Natural killer cell (primary cell): ENCODE data around the gene WDR19. TPM values are rescaled to one million over a fixed set of nuclear protein-coding genes. Genes with fewer than 3 reads are reported as not detected.

Experiments used
- ATAC-seq, 3 donors: fragments of 150-1000 bp in 2 of 3; fragments of 200-7000 bp in 1 of 3; cut with Tn5 transposase; 1 replicate in 1 of 3; 2 replicates in 2 of 3; pipeline ENCODE4 v1.10.0; 2021; ENCODE audit warnings: mild to moderate bottlenecking in 2 of 3, moderate library complexity in 2 of 3
- DNase-seq, 2 donors: peaks; one replicate each; pipeline versions ENCODE4 v3.0.0 to v3.0.0-alpha.2; 2013 to 2021; ENCODE audit warnings: mixed read lengths in 1 of 2
- H3K27ac ChIP-seq: one replicate; pipeline ENCODE4 v1.5.1; 2013; ENCODE audit warnings: mild to moderate bottlenecking, low read length
- H3K27me3 ChIP-seq: one replicate; pipeline ENCODE4 v1.6.1; 2013; ENCODE audit warnings: low read length; ENCODE audit not compliant: control insufficient read depth, insufficient read depth
- H3K36me3 ChIP-seq: one replicate; pipeline ENCODE4 v1.6.1; 2013; ENCODE audit warnings: low read length; ENCODE audit not compliant: control insufficient read depth, insufficient read depth
- H3K4me1 ChIP-seq: one replicate; pipeline ENCODE4 v1.6.1; 2013; ENCODE audit warnings: low read length; ENCODE audit not compliant: control insufficient read depth, insufficient read depth
- H3K4me3 ChIP-seq: one replicate; pipeline ENCODE4 v1.5.1; 2013; ENCODE audit warnings: low read length
- H3K9me3 ChIP-seq: one replicate; pipeline ENCODE4 v1.6.1; 2013; ENCODE audit warnings: low read length; ENCODE audit not compliant: control insufficient read depth, insufficient read depth
- H3K27ac Mint-ChIP-seq, 2 donors: one replicate each; pipeline ENCODE4 v1.8.0; 2022; ENCODE audit warnings: mild to moderate bottlenecking in 2 of 2, mixed read lengths in 2 of 2, moderate library complexity in 1 of 2
- H3K27me3 Mint-ChIP-seq, 2 donors: one replicate each; pipeline ENCODE4 v1.8.0; 2022; ENCODE audit warnings: low read depth in 2 of 2, mixed read lengths in 2 of 2
- H3K36me3 Mint-ChIP-seq: one replicate; pipeline ENCODE4 v1.8.0; 2022; ENCODE audit warnings: mixed read lengths
- H3K4me1 Mint-ChIP-seq, 2 donors: one replicate each; pipeline ENCODE4 v1.8.0; 2022; ENCODE audit warnings: mixed read lengths in 2 of 2
- H3K4me3 Mint-ChIP-seq: one replicate; pipeline ENCODE4 v1.8.0; 2022; ENCODE audit warnings: mild to moderate bottlenecking, moderate library complexity, mixed read lengths
- H3K9me3 Mint-ChIP-seq, 2 donors: one replicate each; pipeline ENCODE4 v1.8.0; 2022; ENCODE audit warnings: mixed read lengths in 2 of 2
- WGBS: methylation state at CpG from one replicate; pipeline ENCODE4 v1.1.7; 2013; ENCODE audit warnings: missing lambda C conversion rate; ENCODE audit not compliant: insufficient coverage; 5-methylcytosine and 5-hydroxymethylcytosine counted together
- intact Hi-C: fragments of 100-400 bp; cut with micrococcal nuclease; formaldehyde crosslinking; loops from one replicate; pipeline ENCODE4 v1.14.2; 2022
- total RNA-seq, 4 donors: library from RNA; stranded (reverse); fragments of 120-200 nt in 1 of 4; gene quantifications; one replicate each; pipeline versions ENCODE4 v1.2.3 to v1.2.4, GENCODE V29; 2013 to 2022
- TF ChIP-seq, protein P1 (sequence below): fragments of 200-600 bp; IDR thresholded peaks from one replicate; pipeline ENCODE4 v1.8.0; 2022; ENCODE audit warnings: antibody characterized with exemption

WDR19 gene
- total RNA-seq, 3 donors from 2014 or later (not counting 1 experiment from before 2014, with no cell fraction given) = 12.0 to 19.0 (median 13.8) TPM

DNA sequence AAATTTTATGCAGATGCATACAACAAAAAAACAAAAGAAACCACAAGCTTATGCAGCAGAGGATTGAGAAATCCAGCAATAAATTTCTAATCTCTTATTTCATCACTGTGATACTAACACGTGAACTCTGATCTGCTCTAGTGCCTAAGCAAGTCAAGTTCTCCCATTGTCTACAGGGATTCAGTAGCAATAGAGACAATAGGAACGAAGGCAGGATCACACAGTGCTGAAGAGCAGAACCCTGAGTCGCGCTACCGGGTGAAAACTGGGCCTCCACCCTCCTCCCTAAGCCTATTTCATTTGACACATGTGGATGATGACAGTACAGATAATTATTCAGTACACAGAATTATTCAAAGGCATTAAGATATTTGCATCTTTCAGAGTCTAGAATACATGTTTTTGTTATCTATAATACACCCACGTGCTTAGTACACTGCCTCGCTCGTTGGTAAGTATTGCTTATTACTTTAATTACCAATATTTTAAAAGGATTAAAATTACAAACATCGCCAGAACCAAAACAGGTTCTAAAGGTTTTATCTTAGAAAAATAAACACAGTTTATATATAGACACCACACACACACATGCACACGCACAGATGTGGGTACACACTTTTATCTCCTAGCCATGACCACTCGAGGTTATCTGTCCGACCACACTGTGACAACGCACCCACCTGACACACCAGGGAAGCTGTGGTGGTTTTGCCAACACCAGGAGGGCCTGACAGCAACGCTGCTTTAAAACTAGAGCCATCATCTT is 123.8 kb downstream of the WDR19 start:
- intact Hi-C loops = no loop called here
- Histone ChIP-seq H3K9me3 (no peaks in the 10 kb centered on the region), H3K36me3 (peaks cover 64% of the 10 kb centered on the region), H3K27ac (no peak overlapping the region), H3K4me3 (no peak overlapping the region), H3K4me1 (no peaks in the 10 kb centered on the region), H3K27me3 (no peaks in the 10 kb centered on the region)
- no peaks in the 10 kb centered on the region for H3K9me3 Mint-ChIP-seq
- peaks cover 10 to 17% of the 10 kb centered on the region in 2 donors for H3K4me1 Mint-ChIP-seq
- peaks cover 23% of the 10 kb centered on the region for H3K36me3 Mint-ChIP-seq
- peak overlapping the region in 1 of 2 donors; percentile 63 for H3K27ac Mint-ChIP-seq
- WGBS = 57% methylated on average over 11 of the region's 14 CpGs
- no peaks in the 10 kb centered on the region for H3K27me3 Mint-ChIP-seq
- TF ChIP-seq, protein P1, sequence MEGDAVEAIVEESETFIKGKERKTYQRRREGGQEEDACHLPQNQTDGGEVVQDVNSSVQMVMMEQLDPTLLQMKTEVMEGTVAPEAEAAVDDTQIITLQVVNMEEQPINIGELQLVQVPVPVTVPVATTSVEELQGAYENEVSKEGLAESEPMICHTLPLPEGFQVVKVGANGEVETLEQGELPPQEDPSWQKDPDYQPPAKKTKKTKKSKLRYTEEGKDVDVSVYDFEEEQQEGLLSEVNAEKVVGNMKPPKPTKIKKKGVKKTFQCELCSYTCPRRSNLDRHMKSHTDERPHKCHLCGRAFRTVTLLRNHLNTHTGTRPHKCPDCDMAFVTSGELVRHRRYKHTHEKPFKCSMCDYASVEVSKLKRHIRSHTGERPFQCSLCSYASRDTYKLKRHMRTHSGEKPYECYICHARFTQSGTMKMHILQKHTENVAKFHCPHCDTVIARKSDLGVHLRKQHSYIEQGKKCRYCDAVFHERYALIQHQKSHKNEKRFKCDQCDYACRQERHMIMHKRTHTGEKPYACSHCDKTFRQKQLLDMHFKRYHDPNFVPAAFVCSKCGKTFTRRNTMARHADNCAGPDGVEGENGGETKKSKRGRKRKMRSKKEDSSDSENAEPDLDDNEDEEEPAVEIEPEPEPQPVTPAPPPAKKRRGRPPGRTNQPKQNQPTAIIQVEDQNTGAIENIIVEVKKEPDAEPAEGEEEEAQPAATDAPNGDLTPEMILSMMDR = no peak
- DNase-seq = no peak
- ATAC-seq = peak in 1 of 3 donors; percentile 64
- no peak overlapping the region for H3K4me3 Mint-ChIP-seq

DNA sequence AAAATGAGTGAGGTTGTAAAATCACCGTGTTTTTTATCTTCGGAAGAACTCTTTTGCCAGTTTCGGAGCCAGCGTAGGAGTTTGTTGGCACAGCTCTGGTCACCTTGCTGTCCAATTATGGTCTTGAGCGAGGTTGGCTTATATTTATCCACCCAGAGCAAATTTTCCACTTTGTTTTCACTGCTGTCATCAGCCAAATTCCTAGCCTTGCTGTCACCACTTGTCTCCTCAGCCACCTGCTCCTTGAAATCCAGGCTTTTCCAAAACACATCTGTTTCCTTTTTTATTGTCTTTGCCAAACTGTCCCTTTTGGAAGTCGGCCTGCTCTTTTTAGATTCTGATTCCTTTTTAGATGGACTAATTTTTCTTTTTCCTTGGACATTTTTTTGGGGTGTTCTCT is 126.3 kb downstream of the WDR19 start:
- Mint-ChIP-seq H3K9me3 (no peaks in the 10 kb centered on the region), H3K27me3 (no peaks in the 10 kb centered on the region), H3K4me1 (peaks cover 10 to 17% of the 10 kb centered on the region in 2 donors), H3K27ac (no peak overlapping the region), H3K4me3 (no peak overlapping the region), H3K36me3 (peaks cover 23% of the 10 kb centered on the region)
- TF ChIP-seq, protein P1 = no peak
- ATAC-seq (no peak), DNase-seq (no peak)
- no peaks in the 10 kb centered on the region for H3K27me3 ChIP-seq
- H3K4me3 ChIP-seq = no peak overlapping the region
- intact Hi-C loops = no loop called here
- no peaks in the 10 kb centered on the region for H3K9me3 ChIP-seq
- no peaks in the 10 kb centered on the region for H3K4me1 ChIP-seq
- H3K27ac ChIP-seq = no peak overlapping the region
- 96% methylated on average over 6 of the region's 6 CpGs for WGBS
- H3K36me3 ChIP-seq = peaks cover 64% of the 10 kb centered on the region

DNA sequence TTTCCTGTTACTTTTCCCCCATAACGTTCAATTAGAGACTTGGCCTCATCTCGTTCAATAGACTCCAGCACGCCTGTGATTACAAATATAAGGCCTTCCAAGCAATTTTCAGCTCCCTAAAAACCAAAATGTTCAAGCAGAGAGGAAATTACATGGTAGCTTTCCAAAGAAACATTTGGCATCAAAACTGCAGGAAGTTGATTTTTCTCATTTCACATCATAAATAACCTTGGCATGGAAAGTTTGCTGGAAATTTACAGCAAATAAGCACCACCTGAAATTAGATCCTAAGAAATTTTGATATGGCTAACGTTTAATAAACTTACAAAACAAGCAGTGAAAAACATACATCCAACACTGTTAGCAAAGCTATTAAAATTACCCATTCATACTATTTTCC is 130.5 kb downstream of the WDR19 start:
- H3K4me1 Mint-ChIP-seq = peaks cover 0 to 5% of the 10 kb centered on the region in 2 donors
- no peak overlapping the region for H3K27ac ChIP-seq

More for the DNA sequence above, 130.5 kb downstream of the WDR19 start:
- ATAC-seq (no peak), DNase-seq (no peak)
- Histone ChIP-seq H3K4me1 (no peaks in the 10 kb centered on the region), H3K4me3 (no peak overlapping the region), H3K9me3 (no peaks in the 10 kb centered on the region), H3K27me3 (no peaks in the 10 kb centered on the region), H3K36me3 (peaks cover 75% of the 10 kb centered on the region)
- Mint-ChIP-seq H3K27ac (no peak overlapping the region), H3K9me3 (no peaks in the 10 kb centered on the region), H3K27me3 (no peaks in the 10 kb centered on the region), H3K4me3 (no peak overlapping the region), H3K36me3 (peaks cover 23% of the 10 kb centered on the region)
- TF ChIP-seq, protein P1 = no peak
- 67% methylated on average over 4 of the region's 4 CpGs for WGBS
- intact Hi-C loops = no loop called here
